ENCODE results near the gene CDCA4. TPM values are rescaled to one million over a fixed set of nuclear protein-coding genes. Genes with fewer than 3 reads are reported as not detected.

The CDCA4 gene
- total RNA-seq, 4 donors from 2014 or later, result 5.7 to 8.5 (median 6.7) TPM

GRCh38 chr14:105006831-105007592, 13.9 kb downstream of the CDCA4 start:
- Histone ChIP-seq H3K9me3 (no peaks in the 10 kb centered on the region), H3K4me3 (no peak overlapping the region), H3K27ac (no peak overlapping the region), H3K27me3 (no peaks in the 10 kb centered on the region), H3K4me1 (no peaks in the 10 kb centered on the region), H3K36me3 (peaks cover 0 to 57% (median 0%) of the 10 kb centered on the region in 3 donors)
- TF ChIP-seq EP300 (IDR thresholded peaks at IDR 0.05), result no peak
- TF ChIP-seq CTCF (IDR thresholded peaks at IDR 0.05), result no peak
- TF ChIP-seq POLR2A (IDR thresholded peaks at IDR 0.05), result no peak
- 72 to 75% methylated on average over 20 to 21 of the region's 21 CpGs for WGBS, 2 donors
- no peak for DNase-seq (ENCODE audit: low spot score in 2 of 2)

GRCh38 chr14:105005929-105006830, 14.7 kb downstream of the CDCA4 start:
- Histone ChIP-seq H3K4me3 (no peak overlapping the region), H3K9me3 (no peaks in the 10 kb centered on the region), H3K4me1 (no peaks in the 10 kb centered on the region), H3K27ac (no peak overlapping the region), H3K27me3 (no peaks in the 10 kb centered on the region), H3K36me3 (peaks cover 0 to 49% (median 0%) of the 10 kb centered on the region in 3 donors)
- TF ChIP-seq EP300 (IDR thresholded peaks at IDR 0.05) (no peak), CTCF (IDR thresholded peaks at IDR 0.05) (no peak), POLR2A (IDR thresholded peaks at IDR 0.05) (no peak)
- WGBS, 2 donors, result 87 to 90% methylated on average over 15 to 19 of the region's 21 CpGs
- DNase-seq (ENCODE audit: low spot score in 2 of 2), result no peak

GRCh38 chr14:105005329-105005928, 15.5 kb downstream of the CDCA4 start:
- Histone ChIP-seq H3K9me3 (no peaks in the 10 kb centered on the region), H3K27ac (no peak overlapping the region), H3K36me3 (peaks cover 0 to 42% (median 0%) of the 10 kb centered on the region in 3 donors), H3K4me3 (no peak overlapping the region), H3K27me3 (no peaks in the 10 kb centered on the region), H3K4me1 (no peaks in the 10 kb centered on the region)
- DNase-seq (ENCODE audit: low spot score in 2 of 2), result no peak
- 85 to 87% methylated on average over 12 to 16 of the region's 20 CpGs for WGBS, 2 donors
- TF ChIP-seq POLR2A (IDR thresholded peaks at IDR 0.05) (no peak), EP300 (IDR thresholded peaks at IDR 0.05) (no peak), CTCF (IDR thresholded peaks at IDR 0.05) (no peak)

- 97 to 100% methylated on average over 3 of the region's 3 CpGs for WGBS, 2 donors
- H3K36me3 ChIP-seq, result peaks cover 0 to 41% (median 2%) of the 10 kb centered on the region in 3 donors
- H3K27me3 ChIP-seq, result no peaks in the 10 kb centered on the region
These were observed 21.5 kb downstream of the CDCA4 start for GRCh38 chr14:104999361-104999760.

More at GRCh38 chr14:104999361-104999760, 21.5 kb downstream of the CDCA4 start:
- Histone ChIP-seq H3K4me1 (no peaks in the 10 kb centered on the region), H3K4me3 (no peak overlapping the region), H3K27ac (no peak overlapping the region), H3K9me3 (peaks cover 0 to 4% (median 0%) of the 10 kb centered on the region in 4 donors)
- no peak for TF ChIP-seq CTCF (IDR thresholded peaks at IDR 0.05)
- TF ChIP-seq EP300 (IDR thresholded peaks at IDR 0.05), result no peak
- TF ChIP-seq POLR2A (IDR thresholded peaks at IDR 0.05), result no peak
- no peak for DNase-seq (ENCODE audit: low spot score in 2 of 2)

All from tibial nerve (tissue), 4 donors.